NCI-H524 treated with DMSO at 0.1 percent for 48 hours (cell line): Measurements from ENCODE around the gene MYBPC2.
"Not testable (repeated sequence)": the region's sequence is repeated elsewhere in the genome, so short reads cannot be mapped to it uniquely, and the experiment has no call there.

Source experiments
- DNase-seq: peaks from one replicate; lab custom pipeline; 2025; lab: John Stamatoyannopoulos, UW

Gene MYBPC2

DNA sequence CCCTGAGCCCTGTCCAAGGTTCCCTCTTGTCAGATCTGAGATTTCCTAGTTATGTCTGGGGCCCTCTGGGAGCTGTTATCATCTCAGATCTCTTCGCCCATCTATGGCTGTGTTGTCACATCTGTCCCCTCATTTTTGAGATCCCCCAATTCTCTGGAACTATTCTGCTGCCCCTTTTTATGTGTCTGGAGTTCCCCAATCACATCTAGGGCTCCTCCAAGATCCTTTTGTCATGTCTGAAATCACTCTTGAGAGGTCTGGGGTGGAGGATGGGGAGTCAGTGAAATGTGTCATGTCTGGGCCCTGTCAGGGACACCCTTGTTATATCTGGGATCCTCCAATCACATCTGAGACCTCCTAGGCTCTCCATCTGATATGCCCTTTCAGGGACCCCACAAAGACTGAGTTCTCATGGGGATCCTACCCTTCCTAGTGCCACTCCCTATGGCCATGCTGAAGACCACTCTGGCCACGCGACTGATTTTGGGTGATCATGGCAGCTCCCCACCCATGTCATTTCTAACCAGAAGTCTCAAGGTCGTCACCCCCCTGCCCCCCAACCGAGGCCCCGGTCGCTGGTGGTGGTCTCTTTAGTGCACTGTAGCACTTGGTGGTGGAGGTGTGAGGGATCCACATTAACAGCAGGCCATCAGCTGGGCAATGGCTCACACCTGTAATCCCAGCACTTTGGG lies 3.8 kb upstream of the MYBPC2 start:
- no peak for DNase-seq

DNA sequence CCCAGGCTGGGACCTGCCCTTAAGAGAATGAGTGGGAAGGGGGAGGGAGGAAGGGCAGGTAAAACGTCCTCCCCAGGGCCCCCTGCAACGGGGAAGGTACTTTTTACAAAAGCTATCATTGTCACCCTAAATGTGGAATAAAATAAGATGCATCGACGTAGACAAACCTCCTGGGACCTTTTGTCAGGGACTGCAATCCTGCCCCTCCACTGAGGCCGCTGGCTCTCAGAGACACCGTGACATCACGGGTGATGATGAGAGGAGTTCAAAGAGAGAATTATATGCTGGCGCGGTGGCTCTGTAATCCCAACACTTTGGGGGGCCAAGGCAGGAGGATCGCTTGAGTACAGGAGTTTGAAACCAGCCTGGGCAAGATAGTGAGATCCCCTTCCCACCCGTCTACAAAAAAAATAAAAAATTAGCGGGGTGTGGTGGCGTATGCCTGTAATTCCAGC lies 1.8 kb upstream of the MYBPC2 start:
- DNase-seq, result no peak

DNA sequence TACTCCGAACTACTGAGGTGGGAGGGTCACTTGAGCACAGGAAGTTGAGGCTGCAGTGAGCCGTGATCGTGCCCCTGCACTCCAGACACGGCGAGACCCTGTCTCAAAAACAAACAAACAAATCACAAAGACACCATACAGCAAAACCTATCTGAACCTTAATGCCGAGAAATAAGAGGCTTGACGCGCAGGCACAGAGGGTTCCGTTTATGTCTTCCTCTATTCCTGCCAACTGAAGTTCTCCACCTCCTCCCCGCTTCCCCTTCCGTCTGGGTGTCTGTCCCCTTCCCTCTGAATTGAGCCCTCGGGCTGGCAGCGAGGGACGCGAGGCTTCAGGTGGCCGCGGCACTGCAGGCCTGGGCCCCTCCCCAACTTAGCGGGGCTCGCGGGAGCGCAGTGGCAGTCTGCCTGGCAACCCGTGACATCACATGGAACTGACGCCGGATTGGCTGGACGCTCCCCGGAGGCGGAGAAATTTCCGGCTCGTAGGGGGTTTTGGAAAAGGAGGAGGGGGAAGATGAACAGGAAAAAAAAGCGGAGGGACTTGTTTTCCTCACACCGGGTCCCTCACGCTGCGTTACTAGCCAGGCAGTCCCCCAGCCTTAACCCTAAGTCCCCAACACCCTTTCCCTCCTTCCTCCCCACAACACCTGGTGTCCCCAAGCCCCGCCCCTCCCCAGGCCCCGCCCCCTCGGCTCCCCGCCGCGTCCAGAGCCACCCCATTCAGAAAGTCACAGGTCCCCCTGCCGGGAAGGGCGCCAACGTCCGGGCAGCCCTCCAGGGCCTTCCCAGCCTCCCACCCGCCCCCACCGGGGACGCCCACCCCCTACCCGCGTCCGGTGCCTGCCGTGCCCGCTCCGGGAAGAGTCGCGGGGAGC lies 1.1 kb upstream of the MYBPC2 start:
- peak; percentile 19 for DNase-seq

DNA sequence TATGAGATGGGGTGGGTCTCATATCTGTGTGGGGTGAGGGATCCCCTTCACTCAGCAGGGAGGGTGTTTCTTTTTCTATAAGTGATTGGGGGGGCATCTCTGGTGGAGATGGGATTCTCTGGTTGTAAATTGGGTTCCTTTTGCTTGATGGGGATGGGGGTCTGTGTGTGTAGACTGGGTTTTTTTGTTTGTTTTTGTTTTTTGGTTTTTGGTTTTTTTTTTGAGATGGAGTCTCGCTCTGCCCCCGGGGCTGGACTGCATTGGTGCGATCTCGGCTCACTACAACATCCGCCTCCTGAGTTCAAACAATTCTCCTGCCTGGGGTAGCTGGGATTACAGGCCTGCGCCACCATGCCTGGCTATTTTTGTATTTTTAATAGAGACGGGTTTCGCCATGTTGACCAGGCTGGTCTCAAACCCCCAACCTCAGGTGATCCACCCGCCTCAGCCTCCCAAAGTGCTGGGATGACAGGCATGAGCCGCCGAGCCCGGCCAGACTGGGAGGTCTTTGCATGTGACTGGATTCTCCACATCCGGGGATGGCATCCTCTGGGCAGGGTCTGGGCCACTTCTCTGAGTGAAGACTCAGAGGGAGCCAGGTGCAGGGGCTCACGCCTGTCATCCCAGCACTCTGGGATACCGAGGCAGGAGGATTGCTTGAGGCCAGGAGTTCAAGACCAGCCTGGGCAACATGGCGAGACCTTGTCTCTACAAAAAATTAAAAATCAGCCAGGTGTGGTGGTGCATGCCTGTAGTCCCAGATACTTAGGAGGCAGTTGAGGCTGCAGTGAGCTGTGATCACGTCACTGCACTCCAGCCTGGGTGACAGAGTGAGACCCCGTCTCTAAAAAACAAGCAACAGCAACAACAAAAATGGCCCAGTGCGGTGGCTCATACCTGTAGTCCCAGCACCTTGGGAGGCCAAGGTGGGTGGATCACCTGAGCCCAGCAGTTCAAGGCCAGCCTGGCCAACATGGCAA lies 799 bp downstream of the MYBPC2 start:
- DNase-seq, result no peak

DNA sequence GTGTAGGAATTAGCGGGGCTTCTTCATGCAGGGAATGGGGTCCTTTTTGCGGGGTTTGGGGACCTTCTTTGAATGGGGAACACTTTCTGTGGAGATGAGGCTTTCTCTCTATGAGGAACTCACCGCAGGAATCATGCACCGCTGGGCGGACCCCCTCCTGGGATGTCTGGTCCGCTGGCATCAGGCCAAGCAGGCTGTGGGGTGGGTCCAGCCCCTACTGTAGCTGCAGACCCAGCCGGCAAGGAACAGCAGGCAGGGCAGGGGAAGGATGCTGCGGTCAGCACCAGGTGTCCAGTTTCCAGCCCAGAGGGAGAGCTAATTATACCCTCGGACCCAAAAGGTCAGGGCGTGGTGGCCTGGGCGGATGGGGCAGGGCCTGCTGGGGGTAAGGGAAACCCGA lies 1.8 kb downstream of the MYBPC2 start:
- no peak for DNase-seq

DNA sequence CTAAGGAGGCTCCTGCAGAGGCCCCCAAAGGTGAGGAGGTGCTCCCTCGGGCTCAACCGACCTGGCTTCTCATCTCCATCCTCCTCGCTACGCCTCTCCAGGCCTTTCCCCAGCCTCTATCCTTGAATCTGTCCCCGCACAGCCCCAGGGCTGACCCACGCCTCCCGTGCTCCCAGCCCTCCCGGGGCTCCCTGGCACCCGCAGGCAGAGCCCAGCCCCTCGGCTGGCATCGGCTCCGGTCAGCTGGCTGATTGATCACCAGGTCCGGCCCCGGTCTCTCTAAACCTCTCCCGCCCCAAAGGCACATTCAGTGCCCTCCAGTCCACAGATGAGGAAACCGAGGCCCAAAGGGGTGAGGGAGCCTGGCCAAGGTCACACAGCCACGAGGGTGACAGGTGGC lies 2.5 kb downstream of the MYBPC2 start:
- DNase-seq, result no peak

DNA sequence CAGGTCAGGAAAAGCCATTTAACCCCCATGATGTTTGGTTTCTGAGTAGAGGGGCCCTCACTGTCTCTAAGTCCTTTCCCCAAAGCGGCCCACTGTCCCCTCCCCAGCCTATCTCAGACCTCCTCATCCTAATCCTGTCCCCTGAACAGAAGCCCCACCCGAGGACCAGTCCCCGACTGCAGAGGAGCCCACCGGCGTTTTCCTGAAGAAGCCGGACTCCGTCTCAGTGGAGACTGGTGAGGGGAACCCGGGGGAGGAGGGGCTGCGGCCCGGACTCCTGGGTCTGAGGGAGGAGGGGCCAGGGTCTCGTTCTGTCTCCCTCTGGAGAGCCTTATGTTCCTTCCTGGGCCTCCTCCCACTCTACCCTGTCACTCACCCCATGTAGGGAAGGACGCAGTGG lies 2.9 kb downstream of the MYBPC2 start:
- DNase-seq, result no peak

DNA sequence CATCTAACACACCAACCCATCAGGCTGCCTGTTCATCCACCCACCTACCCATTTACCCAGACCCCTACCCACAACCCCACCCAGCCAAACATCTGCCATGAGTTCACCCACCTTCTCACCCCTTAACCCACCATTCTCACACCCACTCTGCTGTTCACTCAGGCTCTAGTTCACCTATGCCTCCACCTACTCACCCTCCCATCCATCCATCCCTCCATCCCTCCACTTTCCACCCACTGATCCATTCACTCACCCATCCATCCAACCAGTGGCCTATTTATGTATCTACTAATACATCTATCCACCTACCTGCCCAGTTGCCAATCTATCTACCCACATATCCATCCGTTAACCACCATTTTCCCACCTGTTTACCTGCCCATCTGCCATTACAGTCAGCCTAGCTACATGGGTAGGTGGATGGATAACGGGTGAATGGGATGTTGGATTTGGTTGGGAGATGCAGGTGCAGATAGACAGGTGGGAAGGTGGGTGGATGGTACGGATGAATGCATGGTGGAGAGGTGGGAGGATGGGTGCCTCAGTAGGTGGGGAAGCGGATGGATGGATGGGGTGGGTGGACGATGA lies 5.3 kb downstream of the MYBPC2 start:
- DNase-seq, result no peak

DNA sequence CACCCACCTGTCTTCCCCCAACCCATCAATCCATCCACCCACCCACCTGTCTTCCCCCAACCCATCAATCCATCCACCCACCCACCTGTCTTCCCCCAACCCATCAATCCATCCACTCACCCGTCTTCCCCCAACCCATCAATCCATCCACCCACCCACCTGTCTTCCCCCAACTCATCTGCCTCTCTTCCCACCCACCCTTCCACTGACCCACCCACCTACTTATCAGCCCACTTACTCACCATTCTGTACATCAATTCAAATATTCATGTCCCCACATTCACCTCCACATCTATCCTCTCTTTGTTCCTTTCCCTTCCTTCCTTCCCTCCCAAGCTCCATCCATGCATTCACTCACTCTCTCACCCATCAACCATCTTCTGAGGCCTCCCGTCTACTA lies 6.4 kb downstream of the MYBPC2 start:
- DNase-seq, result not testable (repeated sequence)

DNA sequence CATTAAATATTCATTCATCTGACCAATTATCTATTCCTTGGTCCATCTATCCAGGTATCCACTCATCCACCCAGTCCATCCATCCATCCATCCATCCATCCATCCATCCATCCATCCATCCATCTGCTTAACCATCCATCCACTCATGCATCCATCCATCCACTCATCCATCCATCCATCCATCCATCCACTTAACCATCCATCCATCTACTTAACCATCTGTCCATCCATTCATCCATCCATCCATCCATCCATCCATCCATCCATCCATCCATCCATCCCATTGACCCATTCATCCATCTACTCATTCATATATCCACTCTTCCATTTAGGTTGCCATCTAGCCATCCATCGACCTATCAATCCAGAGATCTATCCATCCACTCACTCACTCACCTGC lies 11.4 kb downstream of the MYBPC2 start:
- no peak for DNase-seq

DNA sequence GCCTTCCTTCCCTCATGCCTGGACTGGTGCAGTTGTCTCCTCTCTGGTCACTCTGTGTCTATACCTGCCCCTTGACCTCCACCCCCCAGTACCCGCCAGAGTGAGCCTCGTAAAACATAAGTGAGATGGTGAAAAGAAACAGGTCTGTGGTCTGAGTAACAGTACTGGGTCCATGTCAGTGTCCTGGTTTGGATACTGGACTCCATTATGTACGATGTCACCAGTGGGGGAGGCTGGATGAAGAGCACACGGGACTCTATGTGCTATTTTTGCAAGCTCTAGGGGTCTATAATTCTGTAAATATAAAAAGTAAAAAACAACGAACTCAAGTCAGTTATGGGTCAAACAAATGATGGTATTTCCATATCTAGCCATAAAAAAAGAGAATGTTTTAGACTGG lies 14.4 kb downstream of the MYBPC2 start:
- no peak for DNase-seq

DNA sequence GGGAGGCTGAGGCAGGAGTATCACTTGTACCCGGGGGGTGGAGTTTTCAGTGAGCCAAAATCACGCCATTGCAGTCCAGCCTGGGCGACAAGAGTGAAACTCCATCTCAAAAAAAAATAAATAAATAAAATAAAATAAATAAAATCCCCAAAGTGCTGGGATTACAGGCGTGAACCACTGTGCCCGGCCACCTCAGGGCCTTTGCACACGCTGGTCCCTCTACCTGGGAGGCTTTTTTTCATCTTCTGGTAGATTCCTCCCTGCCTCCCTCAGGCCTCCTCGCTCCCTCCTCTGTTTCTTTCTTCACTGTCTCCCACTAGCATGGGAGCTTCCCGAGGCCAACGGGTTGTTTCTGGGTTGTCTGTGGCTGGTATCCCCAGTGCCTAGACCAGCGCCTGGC lies 15.1 kb downstream of the MYBPC2 start:
- DNase-seq, result no peak

DNA sequence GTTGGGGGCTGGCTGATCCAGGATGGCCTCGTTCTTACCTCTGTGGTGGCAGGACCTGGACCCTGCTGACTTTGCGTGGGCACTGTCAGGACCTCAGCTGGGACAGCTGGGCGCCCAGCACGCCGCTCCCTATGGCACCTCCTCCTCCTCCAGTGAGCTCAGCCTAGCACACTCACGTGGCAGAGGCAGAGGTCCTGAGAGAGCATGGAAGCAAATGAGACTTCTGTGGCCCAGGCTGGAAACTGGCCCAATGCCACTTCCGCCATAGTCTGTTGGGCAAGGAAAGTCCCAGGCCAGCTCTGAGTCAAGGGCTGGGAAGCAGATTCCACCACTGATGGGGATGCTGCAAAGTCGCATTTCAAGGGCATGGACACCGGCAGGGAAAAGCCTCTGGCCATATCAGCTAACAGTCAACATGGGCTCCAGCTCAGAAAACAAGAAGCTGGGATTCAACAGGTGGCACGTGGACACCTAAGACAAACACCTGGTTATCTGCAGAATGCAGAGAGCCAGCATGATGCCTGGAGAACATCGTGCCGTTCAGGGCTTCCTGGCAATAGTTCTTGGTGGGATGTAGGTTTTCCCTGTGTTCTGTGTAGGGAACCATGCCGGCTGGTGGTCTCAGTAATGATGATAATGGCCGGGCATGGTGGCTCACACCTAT lies 16.7 kb downstream of the MYBPC2 start:
- DNase-seq, result no peak

DNA sequence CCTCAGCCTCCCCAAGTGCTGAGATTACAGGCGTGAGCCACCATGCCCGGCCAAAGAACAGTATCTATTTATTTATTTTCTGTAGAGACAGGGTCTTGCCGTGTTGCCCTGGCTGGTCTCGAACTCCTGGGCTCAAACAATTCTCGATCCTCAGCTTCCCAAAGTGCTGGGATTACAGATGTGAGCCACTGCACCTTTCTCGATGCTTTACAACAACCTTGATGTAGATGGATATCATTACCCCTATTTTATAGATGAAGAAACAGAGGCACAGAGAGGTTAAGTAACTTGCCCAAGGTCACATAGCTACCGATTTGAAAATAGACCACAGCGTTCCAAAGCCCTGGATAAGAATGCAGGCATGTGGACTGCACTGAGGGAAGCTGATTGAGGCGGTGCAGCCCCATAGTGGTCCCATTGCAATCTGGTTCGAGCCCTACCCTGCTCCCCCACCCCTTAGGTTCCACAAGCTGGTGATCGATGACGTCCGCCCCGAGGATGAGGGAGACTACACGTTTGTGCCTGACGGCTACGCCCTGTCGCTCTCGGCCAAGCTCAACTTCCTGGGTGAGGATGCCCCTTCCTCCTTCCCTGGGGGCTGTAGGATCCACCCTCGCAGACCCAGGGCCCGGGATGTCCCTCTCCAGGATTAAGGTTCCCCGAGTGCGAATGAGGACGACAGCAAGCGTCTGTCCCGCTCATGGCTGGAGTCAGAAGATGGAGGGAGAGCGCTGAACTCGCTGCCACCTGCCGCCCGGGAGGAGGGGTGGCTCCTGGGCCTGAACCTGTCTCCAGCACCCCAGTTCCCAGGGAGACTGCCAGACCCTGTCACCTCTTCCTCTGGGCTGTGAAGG lies 17.9 kb downstream of the MYBPC2 start:
- no peak for DNase-seq

DNA sequence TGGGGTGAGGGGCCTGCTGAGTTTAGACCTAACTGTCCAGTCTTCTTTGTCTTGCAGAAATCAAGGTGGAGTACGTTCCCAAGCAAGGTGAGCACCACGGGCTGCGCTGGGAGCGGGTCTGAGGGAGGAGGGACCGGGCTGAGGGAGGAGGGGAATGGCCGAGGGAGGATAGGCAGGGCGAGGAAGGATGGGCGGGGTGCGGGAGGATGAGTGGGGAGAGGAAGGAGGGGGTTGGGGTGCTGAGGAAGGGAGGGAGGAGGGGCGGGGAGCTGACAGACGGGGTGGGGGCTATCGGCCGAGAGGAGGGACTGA lies 18.5 kb downstream of the MYBPC2 start:
- DNase-seq, result no peak

DNA sequence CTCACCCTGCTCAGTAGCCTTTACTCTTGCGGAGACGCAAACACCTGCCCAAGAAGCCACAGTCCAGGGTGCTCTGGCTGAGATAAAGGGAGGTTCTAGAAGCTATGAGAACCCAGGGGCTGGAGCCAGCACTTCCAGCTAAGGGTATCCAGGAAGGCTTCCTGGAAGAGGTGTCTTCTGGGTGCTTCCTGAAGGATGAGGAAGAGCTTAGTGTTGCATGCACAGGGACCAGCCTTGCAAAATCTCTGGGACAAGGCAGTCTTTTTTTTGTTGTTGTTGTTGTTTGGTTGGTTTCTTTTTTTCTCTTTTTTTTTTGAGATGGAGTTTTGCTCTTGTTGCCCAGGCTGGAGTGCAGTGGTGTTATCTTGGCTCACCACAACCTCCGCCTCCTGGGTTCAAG lies 20.6 kb downstream of the MYBPC2 start:
- no peak for DNase-seq

DNA sequence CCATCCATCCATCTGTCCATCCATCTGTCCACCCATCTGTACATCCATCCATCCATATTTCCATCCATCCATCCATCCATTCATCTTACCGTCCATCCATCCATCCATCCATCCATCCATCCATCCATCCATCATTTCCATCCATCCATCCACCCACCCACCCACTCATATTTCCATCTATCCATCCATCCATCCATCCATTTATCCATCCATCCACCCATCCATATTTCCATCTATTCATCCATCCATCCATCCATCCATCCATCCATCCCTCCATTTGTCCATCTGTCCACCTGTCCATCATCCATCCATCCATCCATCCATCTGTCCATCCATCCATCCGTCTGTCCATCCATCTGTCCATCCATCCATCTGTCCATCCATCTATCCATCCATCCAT lies 23.3 kb downstream of the MYBPC2 start:
- no peak for DNase-seq

DNA sequence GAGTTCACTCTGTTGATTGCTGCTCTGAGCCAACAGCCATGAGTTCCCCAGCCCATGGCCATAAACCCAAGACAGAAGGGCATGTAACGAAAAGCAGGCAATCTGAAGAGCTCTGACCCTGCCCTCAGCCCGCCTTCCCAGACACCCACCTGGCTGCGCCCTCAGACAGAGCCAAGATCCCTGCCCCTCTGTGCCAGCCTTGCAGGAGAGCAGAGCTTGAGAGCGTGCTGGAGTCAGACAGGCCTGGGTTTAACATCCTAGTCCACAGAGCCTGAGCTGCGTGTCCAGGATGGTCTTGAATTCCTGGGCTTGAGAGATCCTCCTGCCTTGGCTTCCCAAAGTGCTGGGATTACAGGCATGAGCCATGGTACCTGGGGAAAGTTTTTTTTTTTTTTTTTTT lies 24.6 kb downstream of the MYBPC2 start:
- no peak for DNase-seq

DNA sequence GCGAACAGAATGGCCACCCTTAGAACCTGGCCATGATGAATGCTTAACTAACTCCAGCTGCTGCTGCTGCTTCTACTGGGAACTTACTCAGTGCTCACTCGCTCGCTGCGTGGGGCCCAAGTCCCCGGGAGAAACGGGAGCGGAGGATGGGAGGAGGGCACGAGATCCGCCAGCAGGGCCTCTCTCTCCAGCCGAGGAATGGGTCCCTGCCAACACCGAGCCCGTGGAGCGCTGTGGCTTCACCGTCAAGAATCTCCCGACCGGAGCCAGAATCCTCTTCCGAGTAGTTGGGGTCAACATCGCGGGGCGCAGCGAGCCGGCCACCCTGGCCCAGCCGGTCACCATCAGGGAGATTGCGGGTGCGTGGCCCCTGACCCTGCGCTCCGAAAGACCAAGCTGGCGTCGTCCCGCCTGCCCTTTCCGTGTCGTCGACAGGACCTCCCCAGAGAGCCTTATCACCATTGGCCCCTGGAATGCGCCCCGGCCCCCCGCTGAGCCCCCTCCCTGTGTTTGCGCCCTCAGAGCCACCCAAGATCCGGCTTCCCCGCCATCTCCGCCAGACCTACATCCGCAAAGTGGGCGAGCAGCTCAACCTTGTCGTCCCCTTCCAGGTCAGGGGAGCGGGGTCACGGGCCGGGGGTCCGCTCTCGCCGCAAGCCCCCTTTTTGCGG lies 25.8 kb downstream of the MYBPC2 start:
- DNase-seq, result no peak

DNA sequence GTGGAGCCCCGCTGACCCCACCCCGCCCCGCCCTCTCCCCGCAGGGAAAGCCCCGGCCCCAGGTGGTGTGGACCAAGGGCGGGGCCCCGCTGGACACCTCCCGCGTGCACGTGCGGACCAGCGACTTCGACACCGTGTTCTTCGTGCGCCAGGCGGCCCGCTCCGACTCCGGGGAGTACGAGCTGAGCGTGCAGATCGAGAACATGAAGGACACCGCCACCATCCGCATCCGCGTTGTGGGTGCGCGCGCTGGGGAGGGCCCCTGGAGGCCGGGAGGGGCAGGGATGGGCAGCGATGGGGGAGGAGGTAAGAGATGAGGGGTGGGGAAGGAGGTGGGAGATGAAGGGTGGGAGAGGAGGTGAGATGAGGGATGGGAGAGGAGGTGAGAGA lies 26.4 kb downstream of the MYBPC2 start:
- no peak for DNase-seq
